Neuronal stem cell (in vitro differentiated cells): ENCODE measurements around the gene FOXP4.

Source experiments
- DNase-seq: peaks from one replicate; pipeline ENCODE4 v3.0.0-alpha.2; 2013; ENCODE audit warnings: low spot score
- H2AFZ ChIP-seq: one replicate; pipeline ENCODE4 v1.6.1; 2013; ENCODE audit warnings: mild to moderate bottlenecking, low read length, inconsistent platforms
- H2AK5ac ChIP-seq: 2 replicates; pipeline ENCODE4 v1.6.1; 2013; ENCODE audit warnings: low read depth, mild to moderate bottlenecking, inconsistent platforms, low read length, moderate library complexity, mixed read lengths
- H2BK120ac ChIP-seq: 2 replicates; pipeline ENCODE4 v1.6.1; 2013; ENCODE audit warnings: low read depth, mild to moderate bottlenecking, inconsistent platforms, low read length, moderate library complexity, mixed read lengths
- H2BK12ac ChIP-seq: one replicate; pipeline ENCODE4 v1.6.1; 2013; ENCODE audit warnings: low read length, inconsistent platforms
- H2BK15ac ChIP-seq: 2 replicates; pipeline ENCODE4 v1.6.1; 2013; ENCODE audit warnings: mild to moderate bottlenecking, low read length, inconsistent platforms, mixed read lengths
- H2BK5ac ChIP-seq: one replicate; pipeline ENCODE4 v1.6.1; 2013; ENCODE audit warnings: inconsistent platforms, mild to moderate bottlenecking, low read length, moderate library complexity
- H3K14ac ChIP-seq: one replicate; pipeline ENCODE4 v1.6.1; 2013; ENCODE audit warnings: low read length, inconsistent platforms
- H3K18ac ChIP-seq: 2 replicates; pipeline ENCODE4 v1.6.1; 2013; ENCODE audit warnings: low read length, inconsistent platforms
- H3K23ac ChIP-seq: 2 replicates; pipeline ENCODE4 v1.6.1; 2013; ENCODE audit warnings: low read depth, mild to moderate bottlenecking, mixed read lengths, low read length, inconsistent platforms; ENCODE audit not compliant: poor library complexity
- H3K27ac ChIP-seq: replicated peaks from 3 replicates; pipeline ENCODE4 v1.5.1; 2013; ENCODE audit warnings: low read length, inconsistent platforms
- H3K27me3 ChIP-seq, 3 experiments: 2 replicates each; pipeline ENCODE4 v1.6.1; 2013; ENCODE audit warnings: low read length in 3 of 3, mild to moderate bottlenecking in 2 of 3, inconsistent platforms in 1 of 3, low read depth in 1 of 3, mixed read lengths in 1 of 3, moderate library complexity in 1 of 3; ENCODE audit not compliant: control insufficient read depth in 3 of 3, insufficient read depth in 3 of 3
- H3K36me3 ChIP-seq, 2 donors: replicated peaks in 1 of 2; 2 replicates each; pipeline ENCODE4 v1.6.1; 2013; ENCODE audit warnings: low read length in 2 of 2; ENCODE audit not compliant: control insufficient read depth in 2 of 2, insufficient read depth in 2 of 2
- H3K4ac ChIP-seq: 2 replicates; pipeline ENCODE4 v1.6.1; 2013; ENCODE audit warnings: inconsistent platforms, mild to moderate bottlenecking, low read length, moderate library complexity
- H3K4me1 ChIP-seq, 2 donors: 1 replicate in 1 of 2; 2 replicates in 1 of 2; pipeline ENCODE4 v1.6.1; 2013; ENCODE audit warnings: low read length in 2 of 2, low read depth in 1 of 2; ENCODE audit not compliant: control insufficient read depth in 2 of 2, insufficient read depth in 1 of 2
- H3K4me2 ChIP-seq: one replicate; pipeline ENCODE4 v1.6.1; 2013; ENCODE audit warnings: mild to moderate bottlenecking, low read length, inconsistent platforms; ENCODE audit not compliant: insufficient read depth, poor library complexity, severe bottlenecking
- H3K4me3 ChIP-seq, 2 donors: 2 replicates each; pipeline ENCODE4 v1.5.1; 2013; ENCODE audit warnings: low read length in 2 of 2, mild to moderate bottlenecking in 2 of 2, inconsistent platforms in 1 of 2, moderate library complexity in 1 of 2
- H3K79me1 ChIP-seq: one replicate; pipeline ENCODE4 v1.6.1; 2013; ENCODE audit warnings: low read depth, mild to moderate bottlenecking, inconsistent platforms, low read length, moderate library complexity
- H3K9ac ChIP-seq: one replicate; pipeline ENCODE4 v1.6.1; 2013; ENCODE audit warnings: mild to moderate bottlenecking, low read depth, low read length, inconsistent platforms; ENCODE audit not compliant: poor library complexity
- H3K9me3 ChIP-seq, 2 donors: replicated peaks in 1 of 2; 2 replicates each; pipeline versions ENCODE3 to v1.6.1; 2013; ENCODE audit warnings: low read length in 2 of 2, mild to moderate bottlenecking in 2 of 2, inconsistent platforms in 1 of 2, low read depth in 1 of 2, mixed read lengths in 1 of 2, moderate library complexity in 1 of 2; ENCODE audit not compliant: control insufficient read depth in 2 of 2, insufficient read depth in 1 of 2
- H4K8ac ChIP-seq: one replicate; pipeline ENCODE4 v1.6.1; 2013; ENCODE audit warnings: low read depth, mild to moderate bottlenecking, inconsistent platforms, low read length, moderate library complexity
- H4K91ac ChIP-seq: one replicate; pipeline ENCODE4 v1.6.1; 2013; ENCODE audit warnings: low read length, low read depth, mild to moderate bottlenecking, inconsistent platforms; ENCODE audit not compliant: poor library complexity
- WGBS, 2 donors: extraction: QIAGEN DNeasy Blood & Tissue Kit; methylation state at CpG; one replicate each; pipeline ENCODE4 v1.1.7; 2013; ENCODE audit warnings: missing lambda C conversion rate in 2 of 2, mixed read lengths in 1 of 2; ENCODE audit not compliant: insufficient read length in 2 of 2, insufficient replicate concordance in 1 of 2; ENCODE audit errors: extremely low coverage in 2 of 2; 5-methylcytosine and 5-hydroxymethylcytosine counted together

FOXP4 gene

GRCh38 chr6:41599852-41600445 is 53.8 kb downstream of the FOXP4 start:
- Histone ChIP-seq H3K4me2 (no peak overlapping the region), H3K36me3 (peaks cover 14 to 59% of the 10 kb centered on the region in 2 donors), H4K8ac (no peak overlapping the region), H3K23ac (no peak overlapping the region), H3K79me1 (no peaks in the 10 kb centered on the region), H3K27me3 (no peaks in the 10 kb centered on the region), H2AFZ (no peak overlapping the region), H2BK12ac (no peak overlapping the region), H2AK5ac (no peak overlapping the region), H3K4ac (no peak overlapping the region), H3K9ac (no peak overlapping the region), H3K9me3 (no peaks in the 10 kb centered on the region), H3K14ac (no peak overlapping the region), H2BK5ac (no peak overlapping the region), H3K4me1 (peaks cover 5 to 13% of the 10 kb centered on the region in 2 donors), H2BK15ac (no peak overlapping the region), H3K27ac (no peak overlapping the region), H2BK120ac (no peak overlapping the region), H4K91ac (no peak overlapping the region), H3K4me3 (no peak overlapping the region), H3K18ac (peak overlapping the region; percentile 32)
- DNase-seq: no peak
- no CpG with 5 or more reads among the region's 14 CpGs for WGBS, 2 donors

- Histone ChIP-seq H2BK120ac (no peak overlapping the region), H3K4me1 (peaks cover 5 to 13% of the 10 kb centered on the region in 2 donors), H2AFZ (no peak overlapping the region), H3K79me1 (no peaks in the 10 kb centered on the region), H3K18ac (peak overlapping the region; percentile 72), H4K8ac (no peak overlapping the region), H3K14ac (peak overlapping the region; percentile 42), H3K27ac (no peak overlapping the region), H2BK12ac (no peak overlapping the region), H4K91ac (no peak overlapping the region), H3K27me3 (no peaks in the 10 kb centered on the region), H3K9ac (peak overlapping the region; percentile 61), H2BK15ac (no peak overlapping the region), H2BK5ac (no peak overlapping the region), H3K23ac (no peak overlapping the region), H3K4ac (no peak overlapping the region), H2AK5ac (peak overlapping the region; percentile 51), H3K4me3 (peak overlapping the region in 1 of 2 donors; percentile 19), H3K36me3 (peaks cover 12 to 52% of the 10 kb centered on the region in 2 donors), H3K9me3 (no peaks in the 10 kb centered on the region), H3K4me2 (no peak overlapping the region)
- DNase-seq: no peak
- WGBS, 2 donors: no CpG with 5 or more reads among the region's 22 CpGs
Observed at GRCh38 chr6:41600499-41601247, 54.5 kb downstream of the FOXP4 start.

GRCh38 chr6:41601248-41601549 is 55.0 kb downstream of the FOXP4 start:
- H3K4me1 ChIP-seq: peaks cover 5 to 13% of the 10 kb centered on the region in 2 donors

GRCh38 chr6:41602422-41602743 is 56.2 kb downstream of the FOXP4 start:
- Histone ChIP-seq H3K4me1 (peaks cover 5 to 13% of the 10 kb centered on the region in 2 donors), H4K8ac (no peak overlapping the region), H4K91ac (no peak overlapping the region), H3K4me2 (no peak overlapping the region), H2BK5ac (no peak overlapping the region), H3K4me3 (no peak overlapping the region), H3K9me3 (no peaks in the 10 kb centered on the region), H2BK12ac (no peak overlapping the region), H3K79me1 (no peaks in the 10 kb centered on the region), H2AK5ac (peak overlapping the region; percentile 12), H3K18ac (no peak overlapping the region), H3K36me3 (peaks cover 2 to 35% of the 10 kb centered on the region in 2 donors), H2BK120ac (no peak overlapping the region), H3K27me3 (peaks cover 0 to 2% (median 0%) of the 10 kb centered on the region in 3 experiments), H3K23ac (no peak overlapping the region), H3K14ac (no peak overlapping the region), H3K9ac (no peak overlapping the region), H3K4ac (no peak overlapping the region), H2BK15ac (no peak overlapping the region), H2AFZ (peak overlapping the region; percentile 83), H3K27ac (no peak overlapping the region)
- WGBS, 2 donors: no CpG with 5 or more reads among the region's 4 CpGs
- DNase-seq: no peak

More at GRCh38 chr6:41601248-41601549, 55.0 kb downstream of the FOXP4 start:
- no peak for DNase-seq
- no peak overlapping the region for H2AFZ ChIP-seq
- no peak overlapping the region for H4K8ac ChIP-seq
- no peaks in the 10 kb centered on the region for H3K27me3 ChIP-seq
- no peak overlapping the region for H3K23ac ChIP-seq
- H3K4me3 ChIP-seq: no peak overlapping the region
- no peak overlapping the region for H4K91ac ChIP-seq
- peaks cover 9 to 47% of the 10 kb centered on the region in 2 donors for H3K36me3 ChIP-seq
- no peak overlapping the region for H3K27ac ChIP-seq
- no peak overlapping the region for H3K18ac ChIP-seq
- H3K79me1 ChIP-seq: no peaks in the 10 kb centered on the region
- H2BK120ac ChIP-seq: no peak overlapping the region
- H2BK12ac ChIP-seq: no peak overlapping the region
- H3K4ac ChIP-seq: no peak overlapping the region
- H2AK5ac ChIP-seq: peak overlapping the region; percentile 51
- no CpG with 5 or more reads among the region's 6 CpGs for WGBS, 2 donors
- peak overlapping the region; percentile 61 for H3K9ac ChIP-seq
- H3K9me3 ChIP-seq: no peaks in the 10 kb centered on the region
- H2BK5ac ChIP-seq: no peak overlapping the region
- H3K4me2 ChIP-seq: no peak overlapping the region
- H2BK15ac ChIP-seq: no peak overlapping the region
- peak overlapping the region; percentile 42 for H3K14ac ChIP-seq
